ENCODE data around the gene PIEZO2.
"Not testable (repeated sequence)": the region's sequence is repeated elsewhere in the genome, so short reads cannot be mapped to it uniquely, and the experiment has no call there.

PIEZO2 gene

GRCh38 chr18:11148680-11149440 is 509 bp downstream of the PIEZO2 start:
- no peak for DNase-seq (ENCODE audit: low read depth)

GRCh38 chr18:11147962-11148679 is 1.2 kb downstream of the PIEZO2 start:
- no peak for DNase-seq (ENCODE audit: low read depth)

DNA sequence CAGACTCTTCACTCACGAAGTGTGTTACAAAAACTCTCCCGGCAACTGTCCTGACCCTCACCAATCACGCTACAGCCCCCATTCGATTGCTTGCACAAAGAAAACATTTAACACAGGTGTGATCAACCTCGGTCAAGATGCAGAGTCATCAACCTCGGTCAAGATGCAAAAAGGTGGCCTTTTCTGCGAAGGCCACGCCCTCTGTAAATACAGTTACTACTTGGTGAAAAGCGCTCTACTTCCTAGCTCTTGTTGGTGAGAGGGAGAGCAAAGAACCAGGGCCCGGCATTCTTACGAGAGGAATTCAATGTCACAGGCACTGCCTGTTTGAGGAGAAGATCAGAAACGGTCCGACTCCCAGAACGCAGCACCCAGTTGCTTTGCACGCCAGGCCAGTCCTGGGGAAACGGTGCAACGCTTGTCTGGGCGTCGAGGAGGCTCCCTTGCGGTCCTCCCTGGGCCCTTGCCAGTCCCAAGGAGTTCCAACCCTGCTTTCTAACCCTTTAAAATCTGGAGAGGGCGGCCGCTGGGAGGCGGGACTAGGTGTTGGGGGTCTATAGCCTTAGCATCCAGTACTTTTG is 1.9 kb downstream of the PIEZO2 start:
- no peak for DNase-seq (ENCODE audit: low read depth)

- no peak for DNase-seq (ENCODE audit: low read depth)
Observed at GRCh38 chr18:11146947-11147345, 2.4 kb downstream of the PIEZO2 start.

GRCh38 chr18:11146238-11146946 is 3.0 kb downstream of the PIEZO2 start:
- no peak for DNase-seq (ENCODE audit: low read depth)

DNA sequence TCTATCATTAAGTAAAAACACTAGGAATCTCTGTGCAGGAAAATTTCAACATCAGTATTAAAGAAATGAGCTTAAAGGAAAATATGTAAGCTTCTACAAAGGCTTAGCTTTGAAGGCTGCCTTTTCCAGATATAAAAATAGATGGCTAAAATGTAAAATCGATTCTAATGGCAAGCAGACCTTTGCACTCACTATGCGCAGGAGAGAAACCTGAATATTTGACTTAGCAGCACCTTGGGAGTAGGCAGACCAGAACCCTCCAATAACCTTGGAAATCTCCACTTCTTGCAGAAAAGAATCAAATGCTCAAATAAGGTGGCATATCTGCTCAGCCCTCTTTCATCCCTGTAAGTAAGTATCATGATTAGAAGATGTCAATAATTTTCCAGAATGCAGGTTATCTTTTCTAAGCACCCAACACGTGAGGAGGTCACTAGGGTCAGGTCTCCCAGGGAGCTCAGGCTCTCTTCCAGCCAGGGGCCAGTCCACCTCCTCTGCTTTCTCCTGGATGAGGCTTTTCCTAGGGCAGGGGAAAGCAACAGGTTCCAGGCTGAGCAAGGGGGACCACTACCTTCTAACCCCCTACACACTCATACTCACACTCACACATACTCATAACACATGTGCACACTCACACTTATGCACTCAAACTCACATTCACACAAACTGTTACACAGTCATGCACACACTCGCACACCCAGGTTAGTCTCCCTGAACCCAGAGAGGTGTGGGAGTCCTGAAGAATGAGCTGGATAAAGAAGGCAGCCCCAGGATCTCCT is 3.8 kb downstream of the PIEZO2 start:
- DNase-seq (ENCODE audit: low read depth): no peak

DNA sequence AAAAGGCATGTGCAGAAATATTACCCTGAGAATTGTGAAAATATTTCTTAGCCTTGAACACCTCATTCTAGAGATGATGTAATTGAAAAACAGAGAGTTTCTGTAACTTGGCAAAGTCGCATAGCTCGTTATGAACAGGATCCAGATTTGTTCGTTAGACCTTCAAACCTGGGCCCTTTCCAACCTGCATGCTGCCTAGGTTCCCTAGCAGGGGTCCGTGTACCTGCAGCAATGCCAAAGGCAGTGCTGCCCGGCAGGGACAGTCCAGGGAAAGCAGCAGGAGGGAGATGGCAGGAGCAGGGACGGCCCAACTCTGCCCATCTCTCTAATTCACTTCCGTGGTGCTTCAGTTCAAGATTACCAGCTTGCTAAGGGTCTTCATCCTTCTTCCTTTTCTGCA is 12.0 kb downstream of the PIEZO2 start:
- DNase-seq (ENCODE audit: low read depth): no peak

DNA sequence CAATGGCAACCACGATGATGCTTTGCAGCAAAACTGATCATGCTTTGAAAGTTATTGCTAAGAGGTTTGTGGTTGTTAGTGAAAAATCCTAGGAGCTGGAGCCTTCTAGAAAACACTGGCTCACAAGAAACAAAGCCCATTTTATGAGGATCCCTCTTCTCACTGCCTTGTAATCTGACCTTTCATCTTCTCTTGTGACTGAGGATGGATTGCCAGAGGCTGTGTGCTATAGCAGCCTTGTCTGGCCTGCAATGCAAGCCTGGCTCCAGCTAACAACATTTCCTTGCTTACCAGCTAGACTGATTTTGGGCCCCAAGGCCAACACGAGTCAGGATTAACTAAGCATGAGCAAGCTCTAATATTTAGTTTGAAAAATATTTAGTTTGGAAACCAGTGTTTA is 13.1 kb downstream of the PIEZO2 start:
- no peak for DNase-seq (ENCODE audit: low read depth)

GRCh38 chr18:11134940-11135339 is 14.4 kb downstream of the PIEZO2 start:
- no peak for DNase-seq (ENCODE audit: low read depth)

GRCh38 chr18:11129059-11129458 is 20.3 kb downstream of the PIEZO2 start:
- not testable (repeated sequence) for DNase-seq (ENCODE audit: low read depth)

- no peak for DNase-seq (ENCODE audit: low read depth)
Observed at GRCh38 chr18:11125492-11126315, 23.7 kb downstream of the PIEZO2 start.

GRCh38 chr18:11124054-11124453 is 25.3 kb downstream of the PIEZO2 start:
- no peak for DNase-seq (ENCODE audit: low read depth)

- DNase-seq (ENCODE audit: low read depth): no peak
Observed at GRCh38 chr18:11121443-11121849, 27.9 kb downstream of the PIEZO2 start.

DNA sequence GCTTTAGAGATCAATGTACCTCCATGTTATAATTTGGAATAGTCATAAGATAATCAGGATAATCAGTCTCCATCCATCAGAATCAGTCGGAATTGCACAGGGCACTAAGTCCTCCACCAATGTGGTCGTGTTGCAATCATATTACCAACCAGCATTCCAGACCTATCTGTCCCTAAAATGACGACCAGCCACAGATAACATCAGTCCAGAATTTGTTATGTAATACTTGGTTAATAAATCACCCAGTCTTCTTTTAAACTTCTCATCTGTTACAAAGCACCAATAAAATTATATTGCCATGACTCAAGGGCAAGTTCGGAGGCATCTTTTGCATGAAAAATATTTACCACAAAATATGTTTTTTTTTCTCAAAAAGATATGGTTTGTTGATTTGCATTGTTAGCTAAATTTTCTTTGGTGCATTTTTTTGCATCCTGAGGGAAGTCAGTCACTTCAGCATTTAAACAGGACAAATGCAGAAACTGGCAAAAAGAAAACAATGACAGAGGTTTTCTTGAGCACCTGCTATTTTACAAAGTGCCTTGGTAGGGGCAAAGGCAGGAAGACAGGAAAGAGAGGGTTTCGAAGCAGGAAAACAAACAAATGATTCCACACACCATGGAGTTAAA is 29.3 kb downstream of the PIEZO2 start:
- no peak for DNase-seq (ENCODE audit: low read depth)

DNA sequence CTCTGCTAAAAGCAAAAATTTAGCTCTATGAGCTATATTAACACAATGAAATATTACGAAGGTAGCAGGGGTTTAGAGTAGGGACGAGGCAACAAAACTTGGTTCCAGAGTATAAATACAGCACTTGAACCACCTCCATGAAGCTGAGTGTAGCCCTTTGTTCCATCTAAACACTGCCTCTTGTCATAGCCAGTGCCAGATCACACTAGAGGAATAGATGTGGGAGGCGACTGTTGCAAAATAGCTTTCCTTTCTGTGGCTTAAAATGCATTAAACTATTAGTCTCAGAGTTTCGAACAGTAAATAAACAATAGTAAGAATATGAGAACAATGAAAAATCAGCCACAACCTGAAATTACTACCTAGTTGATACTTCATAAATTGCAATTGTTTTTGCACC is 29.8 kb downstream of the PIEZO2 start:
- DNase-seq (ENCODE audit: low read depth): no peak

- DNase-seq (ENCODE audit: low read depth): no peak
Observed at GRCh38 chr18:11118051-11118766, 31.2 kb downstream of the PIEZO2 start.

DNA sequence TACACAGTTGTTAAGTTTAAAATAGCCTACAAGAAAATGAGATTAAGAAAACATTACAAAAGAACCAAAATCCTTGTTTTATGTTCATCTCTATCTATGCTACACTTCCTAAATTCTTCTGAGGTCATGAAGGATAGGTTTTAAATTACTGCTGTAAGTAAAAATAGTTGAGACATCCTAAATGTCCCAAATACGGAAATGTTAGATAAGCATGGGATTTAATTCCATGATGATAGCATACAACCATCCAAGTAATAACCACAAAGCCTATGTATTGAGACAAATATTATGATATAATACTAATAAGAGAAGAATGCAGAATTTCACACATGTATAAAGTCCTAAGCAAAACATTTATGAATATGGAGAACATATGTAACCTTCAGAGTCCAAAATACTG is 34.1 kb downstream of the PIEZO2 start:
- DNase-seq (ENCODE audit: low read depth): no peak

GRCh38 chr18:11114653-11115052 is 34.7 kb downstream of the PIEZO2 start:
- DNase-seq (ENCODE audit: low read depth): no peak

DNA sequence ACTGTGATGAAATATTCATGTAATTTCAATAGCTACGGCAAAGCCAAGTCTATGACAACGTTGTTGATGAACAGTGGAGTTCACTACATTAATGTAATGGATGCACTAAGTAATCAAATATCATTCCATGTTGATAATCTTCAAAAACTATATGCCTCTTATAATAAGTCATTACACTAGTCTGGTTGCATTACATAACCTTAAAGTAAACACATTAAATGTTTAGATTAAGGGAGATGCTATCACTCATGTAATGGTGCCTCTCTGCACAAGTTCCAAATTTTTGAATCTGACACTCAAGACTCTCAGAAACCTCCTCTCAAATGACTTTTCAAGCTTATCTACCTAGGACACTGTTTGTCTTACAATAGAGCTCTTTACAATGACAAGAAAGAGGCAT is 35.4 kb downstream of the PIEZO2 start:
- DNase-seq (ENCODE audit: low read depth): no peak

DNA sequence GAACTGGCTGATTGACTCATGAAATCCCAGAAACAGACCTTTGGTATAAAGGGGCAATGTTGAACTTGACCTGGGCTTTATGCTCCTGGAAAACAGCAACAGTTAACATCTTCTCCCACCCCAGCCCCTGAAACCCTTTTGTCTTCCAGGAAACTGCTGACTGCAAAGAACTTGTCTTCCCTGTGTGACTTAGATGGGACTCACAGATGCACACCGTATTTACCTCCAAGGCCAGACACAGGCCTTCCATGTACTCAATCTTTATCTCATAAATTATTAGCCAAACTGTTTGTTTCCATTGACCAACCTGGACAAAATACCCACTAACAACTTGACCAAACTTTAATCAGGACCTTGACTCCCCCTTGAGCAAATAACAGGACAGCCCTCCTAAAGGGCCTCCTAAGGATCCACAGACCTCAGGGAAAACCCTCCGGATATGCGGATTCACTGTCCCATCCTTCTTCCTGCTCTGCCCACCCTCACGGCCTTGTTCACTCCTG is 36.3 kb downstream of the PIEZO2 start:
- no peak for DNase-seq (ENCODE audit: low read depth)

All from stimulated activated CD8-positive, alpha-beta memory T cell treated with anti-CD3 and anti-CD28 coated beads, Interleukin-15, amount 100 ng/mL, for 1 hour (primary cell).